ENCODE results near the gene CCL21.

DNA sequence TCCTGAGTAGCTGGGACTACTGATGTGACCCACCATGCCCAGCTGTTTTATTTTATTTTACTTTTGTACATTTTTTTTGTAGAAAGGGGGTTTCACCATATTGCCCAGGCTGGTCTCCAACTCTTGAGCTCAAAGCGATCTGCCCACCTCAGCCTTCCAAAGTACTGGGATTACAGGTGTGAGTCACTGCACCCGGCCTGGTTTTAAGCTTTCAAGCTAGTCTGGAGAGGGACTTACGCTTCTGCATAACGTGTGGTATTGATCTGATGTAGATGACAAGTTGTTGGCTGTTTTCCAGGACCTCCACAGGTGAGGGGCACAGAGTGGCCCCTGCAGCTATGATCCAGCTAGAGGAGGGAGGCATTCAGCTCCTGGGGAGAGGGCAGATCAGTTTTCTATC, 6.8 kb upstream of the CCL21 start:
- TF ChIP-seq, protein P1, sequence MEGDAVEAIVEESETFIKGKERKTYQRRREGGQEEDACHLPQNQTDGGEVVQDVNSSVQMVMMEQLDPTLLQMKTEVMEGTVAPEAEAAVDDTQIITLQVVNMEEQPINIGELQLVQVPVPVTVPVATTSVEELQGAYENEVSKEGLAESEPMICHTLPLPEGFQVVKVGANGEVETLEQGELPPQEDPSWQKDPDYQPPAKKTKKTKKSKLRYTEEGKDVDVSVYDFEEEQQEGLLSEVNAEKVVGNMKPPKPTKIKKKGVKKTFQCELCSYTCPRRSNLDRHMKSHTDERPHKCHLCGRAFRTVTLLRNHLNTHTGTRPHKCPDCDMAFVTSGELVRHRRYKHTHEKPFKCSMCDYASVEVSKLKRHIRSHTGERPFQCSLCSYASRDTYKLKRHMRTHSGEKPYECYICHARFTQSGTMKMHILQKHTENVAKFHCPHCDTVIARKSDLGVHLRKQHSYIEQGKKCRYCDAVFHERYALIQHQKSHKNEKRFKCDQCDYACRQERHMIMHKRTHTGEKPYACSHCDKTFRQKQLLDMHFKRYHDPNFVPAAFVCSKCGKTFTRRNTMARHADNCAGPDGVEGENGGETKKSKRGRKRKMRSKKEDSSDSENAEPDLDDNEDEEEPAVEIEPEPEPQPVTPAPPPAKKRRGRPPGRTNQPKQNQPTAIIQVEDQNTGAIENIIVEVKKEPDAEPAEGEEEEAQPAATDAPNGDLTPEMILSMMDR (IDR thresholded peaks at IDR 0.05; ENCODE audit: low read length) = no peak
- TF ChIP-seq EZH2 (IDR thresholded peaks at IDR 0.05; ENCODE audit: borderline replicate concordance, low read length) = no peak

Data from OCI-LY1 (cell line).